Panc1 (cell line): ENCODE data around the gene COL10A1.

ENCODE experiments used
- SIN3A ChIP-seq: IDR thresholded peaks from 2 replicates; pipeline ENCODE4 v1.6.1; 2012; ENCODE audit warnings: low read depth, mild to moderate bottlenecking, low read length, moderate library complexity, borderline replicate concordance; ENCODE audit not compliant: insufficient read depth
- TF ChIP-seq, protein P1 (sequence below): fragments of 450-650 bp; IDR thresholded peaks from 2 replicates; pipeline ENCODE4 v1.5.1; 2017; ENCODE audit warnings: mild to moderate bottlenecking

DNA sequence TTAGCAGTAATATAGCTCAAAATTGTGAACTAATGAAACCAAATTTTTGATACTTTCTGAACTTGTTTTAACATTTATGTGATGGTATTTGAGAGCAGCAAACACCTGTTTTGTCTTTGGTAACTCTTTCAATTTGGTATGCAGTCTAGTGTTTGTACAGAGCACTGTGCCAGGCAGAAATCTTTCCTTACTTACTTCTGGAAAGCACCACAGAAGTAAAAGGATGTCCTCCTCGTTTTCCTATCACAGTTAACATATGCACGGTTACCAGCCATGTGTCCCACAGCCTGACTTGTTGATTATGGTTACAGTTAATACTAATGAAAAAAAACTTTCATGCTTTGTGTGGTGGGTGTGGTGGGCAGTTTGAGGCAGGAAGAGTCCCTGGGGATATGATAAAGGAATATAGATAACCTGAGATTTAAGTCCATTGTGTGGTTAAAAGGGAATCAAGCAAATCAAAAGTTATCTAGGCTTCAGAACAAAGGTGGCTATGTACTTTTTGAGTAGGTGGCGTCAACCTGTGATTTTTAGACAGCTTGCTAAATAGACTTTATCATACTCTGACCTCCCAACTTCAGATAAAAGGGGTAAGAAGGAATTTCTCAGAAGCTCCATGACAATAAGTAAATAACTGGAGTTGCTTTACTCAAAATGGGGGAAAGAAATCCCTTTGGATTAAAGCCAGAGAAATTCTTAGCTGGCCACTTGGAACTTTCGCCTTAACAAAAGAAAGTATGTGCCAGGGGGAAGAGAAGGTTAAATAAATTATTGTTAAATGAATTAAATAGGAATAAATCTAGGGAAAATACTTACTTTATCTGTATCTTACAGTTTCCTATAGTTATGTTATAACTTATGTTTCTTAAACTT, 20.1 kb upstream of the COL10A1 start:
- TF ChIP-seq, protein P1, sequence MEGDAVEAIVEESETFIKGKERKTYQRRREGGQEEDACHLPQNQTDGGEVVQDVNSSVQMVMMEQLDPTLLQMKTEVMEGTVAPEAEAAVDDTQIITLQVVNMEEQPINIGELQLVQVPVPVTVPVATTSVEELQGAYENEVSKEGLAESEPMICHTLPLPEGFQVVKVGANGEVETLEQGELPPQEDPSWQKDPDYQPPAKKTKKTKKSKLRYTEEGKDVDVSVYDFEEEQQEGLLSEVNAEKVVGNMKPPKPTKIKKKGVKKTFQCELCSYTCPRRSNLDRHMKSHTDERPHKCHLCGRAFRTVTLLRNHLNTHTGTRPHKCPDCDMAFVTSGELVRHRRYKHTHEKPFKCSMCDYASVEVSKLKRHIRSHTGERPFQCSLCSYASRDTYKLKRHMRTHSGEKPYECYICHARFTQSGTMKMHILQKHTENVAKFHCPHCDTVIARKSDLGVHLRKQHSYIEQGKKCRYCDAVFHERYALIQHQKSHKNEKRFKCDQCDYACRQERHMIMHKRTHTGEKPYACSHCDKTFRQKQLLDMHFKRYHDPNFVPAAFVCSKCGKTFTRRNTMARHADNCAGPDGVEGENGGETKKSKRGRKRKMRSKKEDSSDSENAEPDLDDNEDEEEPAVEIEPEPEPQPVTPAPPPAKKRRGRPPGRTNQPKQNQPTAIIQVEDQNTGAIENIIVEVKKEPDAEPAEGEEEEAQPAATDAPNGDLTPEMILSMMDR, result no peak
- no peak for TF ChIP-seq SIN3A
